ENCODE data around the gene ATG10.
"Not testable (repeated sequence)": the region's sequence is repeated elsewhere in the genome, so short reads cannot be mapped to it uniquely, and the experiment has no call there.

ATG10 gene

GRCh38 chr5:81983148-81983547 lies 11.3 kb downstream of the ATG10 start:
- DNase-seq = peak; percentile 17

- DNase-seq = not testable (repeated sequence)
Measured at GRCh38 chr5:81983563-81983962, 11.7 kb downstream of the ATG10 start.

- DNase-seq = no peak
Measured at GRCh38 chr5:81986126-81986525, 14.3 kb downstream of the ATG10 start.

GRCh38 chr5:81989204-81989603 lies 17.4 kb downstream of the ATG10 start:
- no peak for DNase-seq

GRCh38 chr5:81994679-81995078 lies 22.9 kb downstream of the ATG10 start:
- no peak for DNase-seq

- DNase-seq = no peak
Measured at GRCh38 chr5:81995407-81995806, 23.6 kb downstream of the ATG10 start.

- no peak for DNase-seq
Measured at GRCh38 chr5:82004511-82004910, 32.7 kb downstream of the ATG10 start.

- not testable (repeated sequence) for DNase-seq
Measured at GRCh38 chr5:82009869-82010268, 38.0 kb downstream of the ATG10 start.

GRCh38 chr5:82010696-82011095 lies 38.9 kb downstream of the ATG10 start:
- no peak for DNase-seq

GRCh38 chr5:82011761-82012160 lies 39.9 kb downstream of the ATG10 start:
- no peak for DNase-seq

- not testable (repeated sequence) for DNase-seq
Measured at GRCh38 chr5:82014644-82015043, 42.8 kb downstream of the ATG10 start.

- no peak for DNase-seq
Measured at GRCh38 chr5:82018462-82018861, 46.6 kb downstream of the ATG10 start.

GRCh38 chr5:82019342-82020138 lies 47.7 kb downstream of the ATG10 start:
- no peak for DNase-seq

GRCh38 chr5:82022499-82022898 lies 50.7 kb downstream of the ATG10 start:
- no peak for DNase-seq

- DNase-seq = no peak
Measured at GRCh38 chr5:82023644-82024043, 51.8 kb downstream of the ATG10 start.

- DNase-seq = no peak
Measured at GRCh38 chr5:82031220-82032119, 59.6 kb downstream of the ATG10 start.

GRCh38 chr5:82042894-82043293 lies 71.1 kb downstream of the ATG10 start:
- DNase-seq = not testable (repeated sequence)

- DNase-seq = no peak
Measured at GRCh38 chr5:82044010-82044409, 72.2 kb downstream of the ATG10 start.

- DNase-seq = no peak
Measured at GRCh38 chr5:82045554-82046275, 73.9 kb downstream of the ATG10 start.

- no peak for DNase-seq
Measured at GRCh38 chr5:82046276-82046647, 74.4 kb downstream of the ATG10 start.

GRCh38 chr5:82050955-82051354 lies 79.1 kb downstream of the ATG10 start:
- no peak for DNase-seq

GRCh38 chr5:82054004-82054710 lies 82.3 kb downstream of the ATG10 start:
- DNase-seq = no peak

- DNase-seq = no peak
Measured at GRCh38 chr5:82057051-82057450, 85.2 kb downstream of the ATG10 start.

Data from activated gamma-delta T cell (primary cell).